ENCODE results near the gene CCR5AS.
"Not testable (repeated sequence)": the region's sequence is repeated elsewhere in the genome, so short reads cannot be mapped to it uniquely, and the experiment has no call there.

CCR5AS gene

GRCh38 chr3:46440531-46441294 lies 33.8 kb upstream of the CCR5AS start:
- Histone ChIP-seq H3K9me3 (ENCODE audit: low read length) (no peaks in the 10 kb centered on the region), H3K36me3 (ENCODE audit: insufficient read depth, low read length) (no peaks in the 10 kb centered on the region), H3K4me3 (ENCODE audit: low read length) (no peak overlapping the region), H2AFZ (ENCODE audit: low read depth, low read length) (no peak overlapping the region), H3K27me3 (ENCODE audit: insufficient read depth, low read length) (no peaks in the 10 kb centered on the region), H3K4me1 (ENCODE audit: insufficient read depth, low read length) (no peaks in the 10 kb centered on the region)

- no peak overlapping the region for H3K4me3 ChIP-seq (ENCODE audit: low read length)
- no peaks in the 10 kb centered on the region for H3K9me3 ChIP-seq (ENCODE audit: low read length)
- no peak overlapping the region for H2AFZ ChIP-seq (ENCODE audit: low read depth, low read length)
- H3K4me1 ChIP-seq (ENCODE audit: insufficient read depth, low read length) = no peaks in the 10 kb centered on the region
- no peaks in the 10 kb centered on the region for H3K36me3 ChIP-seq (ENCODE audit: insufficient read depth, low read length)
- no peaks in the 10 kb centered on the region for H3K27me3 ChIP-seq (ENCODE audit: insufficient read depth, low read length)
These were observed 32.0 kb upstream of the CCR5AS start for GRCh38 chr3:46438831-46439230.

GRCh38 chr3:46435081-46435726 lies 28.3 kb upstream of the CCR5AS start:
- H2AFZ ChIP-seq (ENCODE audit: low read depth, low read length) = no peak overlapping the region
- H3K9me3 ChIP-seq (ENCODE audit: low read length) = no peaks in the 10 kb centered on the region
- H3K27me3 ChIP-seq (ENCODE audit: insufficient read depth, low read length) = no peaks in the 10 kb centered on the region
- H3K4me3 ChIP-seq (ENCODE audit: low read length) = no peak overlapping the region
- no peaks in the 10 kb centered on the region for H3K4me1 ChIP-seq (ENCODE audit: insufficient read depth, low read length)
- no peaks in the 10 kb centered on the region for H3K36me3 ChIP-seq (ENCODE audit: insufficient read depth, low read length)

GRCh38 chr3:46433841-46434240 lies 27.0 kb upstream of the CCR5AS start:
- H3K4me3 ChIP-seq (ENCODE audit: low read length) = no peak overlapping the region
- H3K36me3 ChIP-seq (ENCODE audit: insufficient read depth, low read length) = no peaks in the 10 kb centered on the region
- H3K9me3 ChIP-seq (ENCODE audit: low read length) = no peaks in the 10 kb centered on the region

GRCh38 chr3:46433118-46433517 lies 26.3 kb upstream of the CCR5AS start:
- not testable (repeated sequence) for H3K36me3 ChIP-seq (ENCODE audit: insufficient read depth, low read length); H3K4me3 ChIP-seq (ENCODE audit: low read length); H3K27me3 ChIP-seq (ENCODE audit: insufficient read depth, low read length); H3K4me1 ChIP-seq (ENCODE audit: insufficient read depth, low read length); H2AFZ ChIP-seq (ENCODE audit: low read depth, low read length); H3K9me3 ChIP-seq (ENCODE audit: low read length)

More at GRCh38 chr3:46433841-46434240, 27.0 kb upstream of the CCR5AS start:
- Histone ChIP-seq H3K27me3 (ENCODE audit: insufficient read depth, low read length) (no peaks in the 10 kb centered on the region), H2AFZ (ENCODE audit: low read depth, low read length) (no peak overlapping the region), H3K4me1 (ENCODE audit: insufficient read depth, low read length) (no peaks in the 10 kb centered on the region)

- not testable (repeated sequence) for H3K36me3 ChIP-seq (ENCODE audit: insufficient read depth, low read length); H2AFZ ChIP-seq (ENCODE audit: low read depth, low read length); H3K4me3 ChIP-seq (ENCODE audit: low read length); H3K27me3 ChIP-seq (ENCODE audit: insufficient read depth, low read length); H3K4me1 ChIP-seq (ENCODE audit: insufficient read depth, low read length); H3K9me3 ChIP-seq (ENCODE audit: low read length)
These were observed 25.0 kb upstream of the CCR5AS start for GRCh38 chr3:46431905-46432304.

- not testable (repeated sequence) for H3K9me3 ChIP-seq (ENCODE audit: low read length); H3K27me3 ChIP-seq (ENCODE audit: insufficient read depth, low read length); H3K4me3 ChIP-seq (ENCODE audit: low read length); H2AFZ ChIP-seq (ENCODE audit: low read depth, low read length); H3K4me1 ChIP-seq (ENCODE audit: insufficient read depth, low read length); H3K36me3 ChIP-seq (ENCODE audit: insufficient read depth, low read length)
These were observed 24.0 kb upstream of the CCR5AS start for GRCh38 chr3:46430879-46431278.

- Histone ChIP-seq H3K4me3 (ENCODE audit: low read length) (no peak overlapping the region), H3K27me3 (ENCODE audit: insufficient read depth, low read length) (no peaks in the 10 kb centered on the region), H3K9me3 (ENCODE audit: low read length) (no peaks in the 10 kb centered on the region), H2AFZ (ENCODE audit: low read depth, low read length) (no peak overlapping the region), H3K4me1 (ENCODE audit: insufficient read depth, low read length) (no peaks in the 10 kb centered on the region), H3K36me3 (ENCODE audit: insufficient read depth, low read length) (no peaks in the 10 kb centered on the region)
These were observed 22.8 kb upstream of the CCR5AS start for GRCh38 chr3:46429671-46430070.

GRCh38 chr3:46429250-46429649 lies 22.4 kb upstream of the CCR5AS start:
- H3K9me3 ChIP-seq (ENCODE audit: low read length) = no peaks in the 10 kb centered on the region
- no peaks in the 10 kb centered on the region for H3K4me1 ChIP-seq (ENCODE audit: insufficient read depth, low read length)
- H2AFZ ChIP-seq (ENCODE audit: low read depth, low read length) = no peak overlapping the region
- H3K4me3 ChIP-seq (ENCODE audit: low read length) = no peak overlapping the region
- no peaks in the 10 kb centered on the region for H3K27me3 ChIP-seq (ENCODE audit: insufficient read depth, low read length)
- no peaks in the 10 kb centered on the region for H3K36me3 ChIP-seq (ENCODE audit: insufficient read depth, low read length)

GRCh38 chr3:46427916-46428833 lies 21.3 kb upstream of the CCR5AS start:
- H3K36me3 ChIP-seq (ENCODE audit: insufficient read depth, low read length) = no peaks in the 10 kb centered on the region
- H3K4me1 ChIP-seq (ENCODE audit: insufficient read depth, low read length) = no peaks in the 10 kb centered on the region
- no peak overlapping the region for H3K4me3 ChIP-seq (ENCODE audit: low read length)
- no peaks in the 10 kb centered on the region for H3K9me3 ChIP-seq (ENCODE audit: low read length)
- no peaks in the 10 kb centered on the region for H3K27me3 ChIP-seq (ENCODE audit: insufficient read depth, low read length)
- H2AFZ ChIP-seq (ENCODE audit: low read depth, low read length) = no peak overlapping the region

- H3K4me1 ChIP-seq (ENCODE audit: insufficient read depth, low read length); H3K9me3 ChIP-seq (ENCODE audit: low read length); H2AFZ ChIP-seq (ENCODE audit: low read depth, low read length); H3K4me3 ChIP-seq (ENCODE audit: low read length); H3K27me3 ChIP-seq (ENCODE audit: insufficient read depth, low read length); H3K36me3 ChIP-seq (ENCODE audit: insufficient read depth, low read length): not testable (repeated sequence)
These were observed 20.5 kb upstream of the CCR5AS start for GRCh38 chr3:46427404-46427803.

- not testable (repeated sequence) for H3K4me1 ChIP-seq (ENCODE audit: insufficient read depth, low read length); H3K36me3 ChIP-seq (ENCODE audit: insufficient read depth, low read length); H2AFZ ChIP-seq (ENCODE audit: low read depth, low read length); H3K9me3 ChIP-seq (ENCODE audit: low read length); H3K4me3 ChIP-seq (ENCODE audit: low read length); H3K27me3 ChIP-seq (ENCODE audit: insufficient read depth, low read length)
These were observed 19.6 kb upstream of the CCR5AS start for GRCh38 chr3:46426476-46426875.

- no peaks in the 10 kb centered on the region for H3K9me3 ChIP-seq (ENCODE audit: low read length)
- H3K4me3 ChIP-seq (ENCODE audit: low read length) = no peak overlapping the region
- no peaks in the 10 kb centered on the region for H3K4me1 ChIP-seq (ENCODE audit: insufficient read depth, low read length)
- no peak overlapping the region for H2AFZ ChIP-seq (ENCODE audit: low read depth, low read length)
- H3K27me3 ChIP-seq (ENCODE audit: insufficient read depth, low read length) = no peaks in the 10 kb centered on the region
- H3K36me3 ChIP-seq (ENCODE audit: insufficient read depth, low read length) = no peaks in the 10 kb centered on the region
These were observed 16.7 kb upstream of the CCR5AS start for GRCh38 chr3:46423588-46423987.
